HG02885 (cell line): Measurements from ENCODE around the gene PCDHGC4.

Experiments
- ATAC-seq: cut with Tn5 transposase; IDR thresholded peaks from one replicate; pipeline ENCODE4 v1.9.1; 2021; ENCODE audit warnings: mild to moderate bottlenecking; ENCODE audit not compliant: unreplicated experiment, poor library complexity

Gene PCDHGC4

DNA sequence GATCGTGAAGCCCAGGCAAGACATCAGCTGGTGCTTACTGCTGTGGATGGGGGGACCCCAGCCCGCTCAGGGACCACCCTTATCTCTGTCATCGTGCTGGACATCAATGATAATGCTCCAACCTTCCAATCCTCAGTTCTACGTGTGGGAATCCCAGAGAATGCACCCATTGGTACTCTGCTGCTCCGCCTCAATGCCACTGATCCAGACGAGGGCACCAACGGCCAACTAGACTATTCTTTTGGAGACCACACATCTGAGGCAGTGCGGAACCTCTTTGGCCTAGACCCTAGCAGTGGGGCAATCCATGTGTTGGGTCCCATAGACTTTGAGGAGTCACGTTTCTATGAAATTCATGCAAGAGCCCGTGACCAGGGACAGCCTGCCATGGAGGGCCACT, 5.0 kb downstream of the PCDHGC4 start:
- no peak for ATAC-seq

DNA sequence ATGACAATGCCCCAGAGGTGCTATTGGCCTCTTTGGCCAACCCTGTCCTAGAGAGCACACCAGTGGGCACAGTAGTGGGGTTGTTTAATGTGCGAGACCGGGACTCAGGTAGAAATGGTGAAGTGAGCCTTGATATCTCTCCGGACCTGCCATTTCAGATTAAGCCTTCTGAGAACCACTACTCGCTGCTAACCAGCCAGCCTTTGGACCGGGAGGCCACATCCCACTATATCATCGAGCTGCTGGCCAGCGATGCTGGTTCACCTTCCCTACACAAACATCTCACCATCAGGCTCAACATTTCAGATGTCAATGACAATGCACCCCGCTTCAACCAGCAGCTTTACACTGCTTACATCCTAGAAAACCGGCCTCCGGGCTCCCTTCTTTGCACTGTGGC, 5.4 kb downstream of the PCDHGC4 start:
- ATAC-seq, result no peak

DNA sequence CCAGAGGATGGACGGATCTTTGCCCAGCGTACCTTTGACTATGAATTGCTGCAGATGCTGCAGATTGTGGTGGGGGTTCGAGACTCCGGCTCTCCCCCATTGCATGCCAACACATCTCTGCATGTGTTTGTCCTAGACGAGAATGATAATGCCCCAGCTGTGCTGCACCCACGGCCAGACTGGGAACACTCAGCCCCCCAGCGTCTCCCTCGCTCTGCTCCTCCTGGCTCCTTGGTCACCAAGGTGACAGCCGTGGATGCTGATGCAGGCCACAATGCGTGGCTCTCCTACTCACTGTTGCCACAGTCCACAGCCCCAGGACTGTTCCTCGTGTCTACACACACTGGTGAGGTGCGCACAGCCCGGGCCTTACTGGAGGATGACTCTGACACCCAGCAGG, 5.9 kb downstream of the PCDHGC4 start:
- no peak for ATAC-seq

DNA sequence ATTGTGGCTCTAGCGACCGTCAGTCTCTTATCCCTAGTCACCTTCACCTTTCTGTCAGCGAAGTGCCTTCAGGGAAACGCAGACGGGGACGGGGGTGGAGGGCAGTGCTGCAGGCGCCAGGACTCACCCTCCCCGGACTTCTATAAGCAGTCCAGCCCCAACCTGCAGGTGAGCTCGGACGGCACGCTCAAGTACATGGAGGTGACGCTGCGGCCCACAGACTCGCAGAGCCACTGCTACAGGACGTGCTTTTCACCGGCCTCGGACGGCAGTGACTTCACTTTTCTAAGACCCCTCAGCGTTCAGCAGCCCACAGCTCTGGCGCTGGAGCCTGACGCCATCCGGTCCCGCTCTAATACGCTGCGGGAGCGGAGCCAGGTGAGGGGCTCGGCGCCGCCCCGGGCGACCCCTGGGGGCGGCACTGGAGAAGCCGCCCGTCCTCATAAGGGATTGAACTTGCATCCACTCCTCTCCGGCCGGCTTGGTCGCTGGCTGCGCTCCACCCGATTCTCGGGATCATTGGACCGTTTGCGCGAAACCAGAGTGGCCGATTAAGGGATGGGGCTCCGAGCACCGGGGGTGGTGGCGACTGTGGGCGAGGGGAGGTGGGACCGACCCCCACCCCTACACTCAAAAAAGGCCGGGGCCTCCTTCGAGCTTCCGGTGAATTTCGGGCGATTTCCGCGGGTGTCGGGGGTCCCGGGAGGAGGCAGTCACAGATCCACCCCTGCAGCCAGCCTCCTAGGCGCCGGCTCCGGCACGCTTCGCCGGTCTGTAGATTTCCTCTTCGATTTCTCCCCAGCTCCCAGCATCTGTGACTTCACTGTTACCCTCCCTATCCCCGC, 6.7 kb downstream of the PCDHGC4 start:
- peak; percentile 13 for ATAC-seq

DNA sequence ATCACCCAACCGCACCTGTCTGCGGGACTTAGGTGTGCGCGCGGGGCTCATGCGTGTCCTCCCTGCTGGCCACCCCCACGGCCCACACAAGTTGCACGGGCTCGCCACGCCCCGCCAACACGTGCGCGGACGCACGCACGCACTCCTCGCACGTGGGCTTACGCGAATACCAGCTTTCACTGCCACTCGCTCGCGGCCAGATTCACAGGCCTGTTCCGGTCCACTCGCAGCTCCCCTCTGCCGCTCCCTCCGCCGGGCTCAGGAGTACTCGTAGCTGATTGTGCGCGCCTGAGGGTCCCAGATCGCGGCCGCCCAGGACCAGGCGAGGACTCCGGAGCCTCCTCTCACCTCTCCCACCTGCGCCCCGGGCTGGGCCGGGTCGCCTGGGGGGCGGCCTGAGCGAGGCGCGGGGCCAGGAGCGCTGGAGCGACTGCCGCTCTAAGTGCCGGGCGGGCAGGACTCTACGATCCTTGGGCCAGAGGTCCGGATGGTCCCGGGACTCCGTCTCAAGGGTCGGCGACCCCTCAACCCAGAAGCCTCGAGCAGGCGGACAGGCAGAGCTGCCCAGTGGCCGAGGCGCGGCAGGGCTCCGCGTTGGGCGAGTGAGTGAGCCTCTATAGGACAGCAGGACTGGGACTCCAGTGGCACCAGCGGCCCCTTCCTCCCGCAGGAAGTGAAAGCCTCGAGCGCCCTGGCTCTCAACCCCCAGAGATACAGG, 7.5 kb downstream of the PCDHGC4 start:
- ATAC-seq, result peak; percentile 52

DNA sequence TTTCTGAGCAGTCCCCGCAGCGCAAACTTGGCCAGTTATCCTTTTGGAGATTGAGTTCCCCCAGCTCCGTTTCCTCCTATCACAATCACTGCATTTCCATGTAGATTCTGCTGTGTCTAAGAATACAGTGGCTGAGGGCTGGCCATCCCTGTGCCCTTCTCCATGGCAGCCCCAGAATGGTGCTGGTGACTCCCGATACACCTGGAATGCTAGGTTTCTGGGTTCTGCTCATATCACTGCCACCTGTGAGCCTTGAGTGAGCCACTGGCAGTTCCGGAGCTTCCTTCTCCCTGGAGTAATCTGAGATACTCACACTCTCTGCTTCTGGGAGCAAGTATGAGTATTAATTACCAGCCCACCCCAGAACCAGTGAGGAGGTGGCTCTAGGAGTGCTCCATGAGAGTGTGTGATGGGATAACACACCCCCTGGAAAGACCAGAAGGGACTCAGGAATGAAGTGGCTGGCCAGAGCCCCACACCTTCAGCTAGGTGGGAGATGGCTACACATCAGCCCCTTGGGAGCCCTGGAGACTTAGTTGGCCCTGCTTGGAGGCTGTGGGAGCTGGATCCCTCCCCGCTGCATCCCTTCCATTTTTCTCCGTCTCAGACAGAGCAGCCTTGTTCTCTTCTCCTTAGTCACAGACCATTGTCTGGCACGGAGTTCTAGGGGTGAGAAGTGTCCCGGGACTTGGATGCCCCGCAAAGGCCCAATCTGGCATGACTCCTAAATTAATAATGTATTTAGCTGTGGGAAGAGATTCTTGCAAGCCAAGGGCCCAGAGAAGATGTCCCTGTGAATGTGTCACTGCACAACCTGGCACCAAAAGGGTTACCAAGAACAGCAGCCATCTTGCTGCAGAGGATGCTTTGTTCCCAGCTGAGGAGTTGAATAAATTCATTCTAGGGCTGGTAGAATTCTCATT, 8.9 kb downstream of the PCDHGC4 start:
- ATAC-seq, result no peak

DNA sequence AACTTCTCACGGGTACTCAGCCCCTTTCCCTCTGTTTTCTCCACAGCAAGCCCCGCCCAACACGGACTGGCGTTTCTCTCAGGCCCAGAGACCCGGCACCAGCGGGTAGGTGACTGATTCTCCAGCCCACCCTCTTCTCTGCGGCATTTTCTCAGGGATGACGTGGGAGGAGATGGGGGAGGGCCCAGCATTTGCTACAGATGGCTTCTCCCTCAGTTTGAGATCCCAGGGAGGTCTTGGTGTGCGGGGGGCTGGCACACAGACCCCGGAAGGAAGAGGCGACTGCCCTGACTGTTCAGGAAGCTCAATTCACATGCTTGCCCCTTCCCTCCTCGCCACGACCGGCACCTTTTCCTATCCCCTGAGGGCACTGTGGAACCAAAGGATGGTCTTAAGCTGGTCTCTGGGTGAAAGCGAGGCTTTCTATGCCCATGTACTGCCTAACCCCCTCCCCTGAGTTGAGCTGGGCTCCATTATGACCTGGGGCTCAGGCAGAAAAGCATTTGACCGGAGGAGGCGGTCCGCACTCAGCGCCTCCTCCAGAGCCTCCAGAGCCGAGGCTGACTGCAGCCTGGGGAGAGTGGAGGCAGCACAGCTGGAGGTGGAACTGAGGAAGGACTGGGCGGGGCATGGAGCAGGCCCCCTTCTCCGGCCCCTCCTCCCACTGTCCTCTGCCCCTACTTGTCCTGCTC, 10.1 kb downstream of the PCDHGC4 start:
- no peak for ATAC-seq

DNA sequence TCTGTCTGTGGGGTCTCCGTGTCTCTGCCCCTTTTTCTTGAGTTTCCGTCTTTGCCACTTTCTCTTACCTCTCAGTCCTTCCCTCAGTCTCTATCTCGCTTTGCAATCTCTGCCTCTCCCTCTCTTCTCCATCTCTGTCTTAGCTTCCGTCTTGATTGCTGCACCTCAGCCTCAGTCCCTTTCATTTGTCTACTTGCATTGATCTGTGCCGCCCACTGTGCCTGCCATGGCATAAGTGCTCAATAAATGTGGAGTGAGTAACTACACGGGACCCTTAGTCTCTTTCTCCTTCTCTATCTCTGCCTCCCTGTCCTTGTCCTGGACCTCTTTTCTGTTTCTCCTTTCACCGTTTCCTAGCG, 10.6 kb downstream of the PCDHGC4 start:
- no peak for ATAC-seq

DNA sequence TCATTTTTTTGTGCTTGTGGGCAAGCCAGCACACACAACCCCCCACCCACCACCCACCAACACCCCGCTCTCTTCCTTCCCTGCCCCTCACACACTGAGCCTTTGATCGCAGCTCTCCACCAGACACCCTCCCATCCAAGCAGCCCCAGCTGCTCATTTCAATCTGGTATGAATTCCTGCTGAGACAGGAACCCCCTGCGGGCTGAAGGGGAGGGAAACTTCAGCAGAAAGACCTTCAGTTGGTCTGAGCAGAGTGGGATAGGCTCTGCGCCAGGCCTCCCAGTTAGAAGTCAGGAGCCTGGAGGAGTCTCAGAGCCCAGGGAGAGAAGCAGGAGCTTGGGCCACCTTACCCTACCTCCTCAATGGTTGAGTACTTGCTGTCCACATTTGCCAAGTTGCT, 11.2 kb downstream of the PCDHGC4 start:
- no peak for ATAC-seq

DNA sequence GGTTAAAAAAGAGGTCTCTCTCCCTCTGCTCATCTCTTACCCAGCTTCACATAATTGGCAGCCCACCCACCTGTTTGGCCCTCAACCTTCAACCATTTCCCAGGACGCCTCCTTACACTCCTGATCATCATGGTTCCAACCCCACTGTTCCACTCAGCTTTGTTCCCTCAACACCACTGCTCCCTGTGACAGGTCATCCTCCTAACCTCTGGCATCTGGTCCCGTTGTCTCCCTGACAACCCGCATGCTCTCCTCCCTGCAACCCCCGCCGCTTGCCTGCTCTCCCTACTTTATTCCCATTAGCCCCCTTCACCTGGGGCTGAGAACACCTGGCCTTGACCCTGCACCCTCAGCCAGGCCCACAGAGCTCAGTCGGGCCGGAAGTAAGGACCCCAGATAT, 16.9 kb downstream of the PCDHGC4 start:
- ATAC-seq, result no peak

DNA sequence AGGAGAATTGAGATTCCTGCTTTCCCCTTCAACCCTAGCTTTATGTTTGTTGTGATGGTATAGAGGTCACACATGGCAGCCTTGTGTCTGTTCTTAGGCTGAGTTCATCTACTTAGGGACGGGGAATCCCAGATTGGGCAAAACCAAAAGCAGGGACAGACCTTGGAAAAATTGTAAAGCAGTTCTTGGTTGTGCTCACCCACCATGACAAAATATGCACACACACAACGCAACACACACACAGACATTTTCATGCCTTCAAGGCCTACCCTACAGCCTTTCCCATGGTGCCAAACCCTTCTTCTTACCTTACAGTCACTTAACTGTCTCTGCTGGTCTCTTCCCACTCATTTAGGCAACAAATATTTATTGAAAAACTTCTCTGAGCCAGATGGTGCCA, 18.9 kb downstream of the PCDHGC4 start:
- ATAC-seq, result no peak

DNA sequence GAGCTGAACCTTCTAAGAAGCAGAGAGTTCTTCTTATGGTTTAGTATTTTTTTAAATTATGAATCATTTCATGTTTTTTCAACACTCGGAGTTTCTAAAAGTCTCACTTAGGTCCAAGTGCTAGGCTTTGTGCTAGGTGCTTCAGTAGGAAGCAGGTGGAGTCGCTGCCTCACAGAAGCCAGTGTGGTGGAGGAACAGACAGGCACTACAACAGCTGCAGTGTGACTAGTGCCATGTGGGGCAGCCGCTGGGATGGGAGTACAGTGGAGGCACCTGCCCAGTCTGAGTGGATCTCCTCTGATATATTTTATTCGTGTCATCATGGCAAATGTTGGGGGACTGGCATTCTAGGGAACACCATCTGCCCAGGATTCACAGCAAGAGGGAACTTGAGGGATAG, 19.4 kb downstream of the PCDHGC4 start:
- ATAC-seq, result no peak

DNA sequence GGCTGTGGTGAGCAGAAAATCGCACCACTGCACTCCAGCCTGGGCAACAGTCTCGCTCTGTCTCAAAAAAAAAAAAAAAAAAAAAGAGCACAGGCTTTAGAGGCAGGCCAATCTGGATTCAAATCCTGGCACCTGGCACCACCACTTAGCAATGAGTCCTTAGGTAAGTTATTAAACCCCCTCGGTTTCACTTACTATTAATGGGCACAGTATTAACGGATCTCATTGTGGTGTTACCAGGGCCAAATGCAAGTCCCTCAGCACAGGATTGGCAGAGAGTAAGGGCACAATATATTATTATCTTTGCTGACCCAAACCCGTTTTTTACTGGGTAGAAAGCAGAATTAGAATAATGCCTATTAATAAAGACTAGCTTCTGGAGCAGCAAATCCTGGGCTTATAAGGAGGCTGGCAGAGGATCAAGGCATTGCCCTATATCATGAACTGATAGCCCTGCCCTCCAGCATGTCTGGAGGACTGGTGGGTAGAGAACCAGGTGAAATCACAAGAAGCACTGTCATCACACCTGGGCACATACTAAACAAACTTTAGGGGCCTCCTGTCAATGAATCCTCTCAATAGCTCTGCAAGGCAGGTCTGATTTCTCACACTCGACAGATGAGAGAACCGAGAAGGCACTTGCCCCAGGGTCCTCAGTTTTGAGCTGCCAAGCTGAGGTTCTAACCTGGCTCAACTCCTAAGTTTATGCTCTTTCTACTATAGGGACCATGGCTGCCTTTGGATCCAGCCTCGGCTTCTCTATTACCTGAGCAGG, 21.7 kb downstream of the PCDHGC4 start:
- no peak for ATAC-seq

DNA sequence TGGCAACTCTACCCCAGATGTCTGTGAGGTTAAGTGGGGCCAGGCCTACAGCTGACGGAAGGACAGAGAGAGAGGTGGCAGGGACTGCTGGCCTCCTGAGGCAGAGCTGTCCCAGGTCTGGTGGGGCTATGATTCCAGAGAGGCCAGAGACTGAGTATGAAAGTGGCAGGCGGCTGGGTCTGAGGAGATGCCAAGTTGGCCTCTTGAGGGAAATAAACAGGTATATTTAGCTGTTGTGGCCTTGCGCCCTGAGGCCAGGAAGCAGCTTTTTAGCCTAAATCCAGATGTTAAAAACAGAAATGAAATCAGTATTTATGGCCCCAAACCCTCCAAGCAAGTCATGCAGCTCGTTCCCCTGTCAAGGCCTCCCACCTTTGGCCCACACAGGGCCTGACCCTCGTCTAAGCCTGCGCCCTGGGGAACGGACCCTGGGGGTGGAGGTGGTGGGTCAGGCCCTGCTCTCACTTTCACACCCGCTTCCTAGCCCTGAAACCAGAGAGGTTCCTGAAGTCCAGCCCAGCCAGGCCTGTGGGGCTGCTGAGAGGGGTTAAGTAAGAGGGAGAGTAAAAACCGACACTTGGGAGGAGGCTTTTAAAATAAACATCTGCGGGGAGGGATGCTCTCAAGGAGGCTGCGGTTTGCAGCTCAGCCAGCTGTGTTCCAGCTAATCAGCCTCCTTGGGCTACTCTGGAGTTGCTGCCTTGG, 22.7 kb downstream of the PCDHGC4 start:
- ATAC-seq, result peak; percentile 63

DNA sequence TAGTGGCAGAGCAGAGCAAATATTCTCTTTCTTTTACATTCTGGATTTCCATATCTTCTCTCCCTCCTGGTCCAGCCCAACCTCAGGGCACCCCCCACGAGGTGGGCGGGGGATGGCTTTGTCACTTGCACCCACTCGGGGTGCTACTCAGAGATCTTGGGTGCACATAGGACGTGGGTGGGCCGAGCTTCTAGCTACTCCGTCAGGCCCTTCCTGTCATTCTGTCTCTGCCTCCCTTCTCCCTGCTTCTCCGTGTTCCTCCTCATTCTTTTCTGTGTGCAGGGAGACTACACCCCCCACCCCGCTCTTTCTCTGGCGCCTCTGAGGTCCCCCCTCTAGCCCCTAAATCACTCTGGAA, 23.6 kb downstream of the PCDHGC4 start:
- ATAC-seq, result no peak

DNA sequence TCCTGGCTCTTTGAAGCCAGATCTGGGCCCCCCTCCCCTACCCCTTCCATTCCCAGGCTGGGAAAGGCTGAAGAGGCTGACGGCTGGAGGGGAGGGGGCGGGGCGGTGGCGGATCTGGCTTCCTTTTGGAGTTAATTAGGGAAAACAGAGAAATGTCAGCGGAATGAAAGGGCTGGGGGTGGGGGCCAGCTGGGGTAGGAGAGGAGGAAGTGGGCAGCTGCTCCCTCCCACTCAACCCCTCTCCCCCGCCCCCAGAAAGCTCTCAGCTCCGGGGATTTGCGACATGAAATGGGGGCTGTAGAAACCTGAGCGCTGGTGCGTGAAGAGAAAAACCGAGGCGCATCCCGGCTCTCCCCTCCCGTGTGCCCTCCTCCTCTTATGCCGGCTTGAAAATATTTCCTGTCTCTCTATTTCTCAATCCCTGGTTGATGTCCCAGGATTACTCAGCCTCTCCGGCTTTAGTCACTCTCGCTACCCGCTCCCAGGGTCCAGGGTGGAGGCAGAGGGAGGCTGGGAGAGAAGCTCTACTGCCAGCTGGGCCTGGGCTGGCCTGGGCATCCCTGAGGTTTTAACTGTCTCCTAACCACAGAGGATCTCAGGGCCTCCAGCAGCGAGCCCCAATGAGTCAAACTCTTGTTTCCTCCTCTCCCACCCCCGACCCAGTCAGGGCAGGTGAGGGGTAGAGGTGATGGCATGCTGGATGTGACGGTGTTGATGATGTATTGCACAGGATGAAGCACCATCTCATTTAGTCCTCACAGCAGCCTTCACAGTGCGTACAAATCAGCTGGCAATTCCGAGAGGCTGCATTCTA, 24.2 kb downstream of the PCDHGC4 start:
- ATAC-seq, result no peak

DNA sequence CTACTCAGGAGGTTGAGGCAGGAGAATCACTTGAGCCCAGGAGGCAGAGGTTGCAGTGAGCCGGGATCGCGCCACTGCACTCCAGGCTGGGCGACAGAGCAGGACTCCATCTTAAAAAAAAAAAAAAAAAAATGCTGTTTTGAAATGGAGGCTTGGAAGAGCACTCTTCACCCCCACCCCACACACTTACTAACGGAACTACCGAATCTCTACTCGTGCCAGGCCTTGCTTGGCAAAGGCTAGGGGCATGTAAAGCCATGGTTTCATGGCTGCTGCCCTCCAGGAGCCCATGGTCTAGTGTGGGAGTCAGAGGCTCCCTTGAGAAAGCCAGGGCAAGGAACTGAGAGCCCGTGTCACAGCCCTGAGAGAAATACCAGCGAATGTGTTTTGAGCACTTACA, 25.3 kb downstream of the PCDHGC4 start:
- ATAC-seq, result no peak
